Tibial artery (tissue), 4 donors: ENCODE results near the gene PIP4P1.

Experiments
- DNase-seq, 2 donors: peaks; one replicate each; pipeline ENCODE4 v3.0.0-alpha.2; 2019
- H3K27ac ChIP-seq, 2 donors: fragments of 200-600 bp; sonication (generic) in 1 of 2; 1 replicate in 1 of 2; 2 replicates in 1 of 2; pipeline ENCODE4 v1.5.1; 2018 to 2019; ENCODE audit warnings: mild to moderate bottlenecking in 1 of 2
- H3K27me3 ChIP-seq, 2 donors: fragments of 200-600 bp; sonication (generic) in 1 of 2; one replicate each; pipeline versions ENCODE4 v1.5.1 to v1.6.0; 2016 to 2019
- H3K36me3 ChIP-seq, 3 donors: fragments of 200-600 bp; sonication (generic) in 2 of 3; one replicate each; pipeline ENCODE4 v1.5.1; 2016 to 2019; ENCODE audit warnings: mild to moderate bottlenecking in 2 of 3
- H3K4me1 ChIP-seq, 4 donors: fragments of 200-600 bp; sonication (generic) in 2 of 4; 1 replicate in 3 of 4; 2 replicates in 1 of 4; pipeline ENCODE4 v1.5.1; 2016 to 2019
- H3K4me3 ChIP-seq, 2 donors: fragments of 200-600 bp; sonication (generic) in 1 of 2; 1 replicate in 1 of 2; 2 replicates in 1 of 2; pipeline ENCODE4 v1.5.1; 2018 to 2019; ENCODE audit warnings: mild to moderate bottlenecking in 2 of 2
- H3K9me3 ChIP-seq, 3 donors: fragments of 200-600 bp; sonication (generic) in 1 of 3; one replicate each; pipeline ENCODE4 v1.5.1; 2016 to 2019
- CTCF ChIP-seq, 2 experiments: fragments of 200-600 bp in 1 of 2; fragments of 450-650 bp in 1 of 2; IDR thresholded peaks; one replicate each; pipeline ENCODE4 v1.5.1; 2017 to 2019; ENCODE audit warnings: antibody characterized with exemption in 2 of 2, mild to moderate bottlenecking in 1 of 2, moderate library complexity in 1 of 2
- intact Hi-C: fragments of 100-400 bp; cut with DNase I; formaldehyde crosslinking; loops from one replicate; pipeline ENCODE4 v1.15.0; 2023; ENCODE audit warnings: low total_unique reads

PIP4P1 gene

GRCh38 chr14:20485900-20486299, 24.7 kb upstream of the PIP4P1 start:
- Histone ChIP-seq H3K36me3 (no peaks in the 10 kb centered on the region), H3K27me3 (peaks cover 0 to 6% of the 10 kb centered on the region in 2 donors), H3K4me3 (no peak overlapping the region), H3K9me3 (no peaks in the 10 kb centered on the region), H3K27ac (no peak overlapping the region), H3K4me1 (no peaks in the 10 kb centered on the region)
- no peak for TF ChIP-seq CTCF (IDR thresholded peaks at IDR 0.05)
- no peak for DNase-seq
- intact Hi-C loops: no loop called here

- Histone ChIP-seq H3K36me3 (no peaks in the 10 kb centered on the region), H3K27ac (no peak overlapping the region)
These were observed 21.1 kb upstream of the PIP4P1 start for GRCh38 chr14:20482382-20482781.

DNA sequence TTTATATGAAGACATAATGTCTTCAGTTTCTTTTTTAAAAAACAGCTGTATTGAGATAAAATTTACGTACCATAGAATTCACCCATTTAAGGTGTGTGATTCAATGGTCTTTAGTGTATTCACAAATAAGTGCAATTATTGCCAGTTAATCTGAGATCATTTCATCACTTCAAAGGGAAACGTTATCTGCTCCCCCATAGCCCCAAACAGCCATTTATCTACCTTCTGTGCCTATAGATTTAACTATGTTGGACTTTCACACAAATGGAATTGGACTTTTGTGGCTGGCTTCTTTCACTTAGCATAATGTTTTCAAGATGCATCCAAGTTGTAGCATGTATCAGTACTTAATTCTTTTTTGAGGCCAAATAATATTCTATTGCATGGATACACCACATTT, 17.7 kb upstream of the PIP4P1 start:
- Histone ChIP-seq H3K4me1 (no peaks in the 10 kb centered on the region), H3K36me3 (peaks cover 10 to 31% (median 30%) of the 10 kb centered on the region in 3 donors), H3K27me3 (no peaks in the 10 kb centered on the region), H3K27ac (no peak overlapping the region), H3K9me3 (no peaks in the 10 kb centered on the region), H3K4me3 (no peak overlapping the region)
- DNase-seq: no peak
- TF ChIP-seq CTCF (IDR thresholded peaks at IDR 0.05): no peak
- intact Hi-C loops: no loop called here

More at GRCh38 chr14:20482382-20482781, 21.1 kb upstream of the PIP4P1 start:
- no peak overlapping the region for H3K4me3 ChIP-seq
- H3K9me3 ChIP-seq: no peaks in the 10 kb centered on the region
- intact Hi-C loops: no loop called here
- H3K4me1 ChIP-seq: no peaks in the 10 kb centered on the region
- TF ChIP-seq CTCF (IDR thresholded peaks at IDR 0.05): no peak
- no peak for DNase-seq
- peaks cover 0 to 3% of the 10 kb centered on the region in 2 donors for H3K27me3 ChIP-seq

- Histone ChIP-seq H3K27me3 (no peaks in the 10 kb centered on the region), H3K36me3 (peaks cover 10 to 40% (median 39%) of the 10 kb centered on the region in 3 donors), H3K4me3 (no peak overlapping the region), H3K4me1 (no peaks in the 10 kb centered on the region), H3K27ac (no peak overlapping the region), H3K9me3 (no peaks in the 10 kb centered on the region)
- peak in 1 of 2 donors; percentile 25 for DNase-seq
- TF ChIP-seq CTCF (IDR thresholded peaks at IDR 0.05): no peak
- intact Hi-C loops: no loop called here
These were observed 16.1 kb upstream of the PIP4P1 start for GRCh38 chr14:20477211-20477876.

- Histone ChIP-seq H3K4me3 (no peak overlapping the region), H3K27me3 (no peaks in the 10 kb centered on the region), H3K36me3 (peaks cover 10 to 40% (median 39%) of the 10 kb centered on the region in 3 donors), H3K4me1 (no peaks in the 10 kb centered on the region), H3K9me3 (no peaks in the 10 kb centered on the region), H3K27ac (no peak overlapping the region)
- no peak for TF ChIP-seq CTCF (IDR thresholded peaks at IDR 0.05)
- intact Hi-C loops: no loop called here
- DNase-seq: no peak
These were observed 15.5 kb upstream of the PIP4P1 start for GRCh38 chr14:20476776-20477175.
